Measurements from ENCODE around the gene NAALADL2.

The NAALADL2 gene

GRCh38 chr3:175479800-175480199 is 620.7 kb downstream of the NAALADL2 start:
- in situ Hi-C loops (cut with MboI; ENCODE audit: low pct_unique_long_range_greater_than_20kb, low sequenced_read_pairs, unreplicated experiment): no loop called here
- no peak for DNase-seq (ENCODE audit: low spot score)
- no peak for TF ChIP-seq CTCF (IDR thresholded peaks at IDR 0.05; ENCODE audit: extremely low read depth, insufficient read depth, missing control alignments)

- in situ Hi-C loops (cut with MboI; ENCODE audit: low pct_unique_long_range_greater_than_20kb, low sequenced_read_pairs, unreplicated experiment): no loop called here
- no peak for DNase-seq (ENCODE audit: low spot score)
- no peak for TF ChIP-seq CTCF (IDR thresholded peaks at IDR 0.05; ENCODE audit: extremely low read depth, insufficient read depth, missing control alignments)
These were observed 625.5 kb downstream of the NAALADL2 start for GRCh38 chr3:175484666-175485065.

DNA sequence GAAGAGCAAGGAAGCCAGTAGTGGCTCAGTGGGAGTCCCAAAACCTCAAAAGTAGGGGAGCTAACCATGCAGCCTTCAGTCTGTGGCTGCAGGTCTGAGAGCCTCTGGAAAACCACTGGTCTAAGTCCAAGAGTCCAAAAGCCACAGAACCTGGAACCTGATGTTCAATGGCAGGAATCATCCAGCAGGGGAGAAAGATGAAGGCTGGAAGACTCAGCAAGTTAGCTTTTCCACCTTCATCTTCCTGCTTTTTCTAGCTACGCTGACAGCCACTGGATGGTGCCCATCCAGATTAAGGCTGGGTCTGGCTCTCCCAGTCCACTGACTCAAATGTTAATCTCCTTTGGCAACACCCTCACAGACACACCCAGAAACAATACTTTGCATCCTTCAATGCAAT is 626.3 kb downstream of the NAALADL2 start:
- in situ Hi-C loops (cut with MboI; ENCODE audit: low pct_unique_long_range_greater_than_20kb, low sequenced_read_pairs, unreplicated experiment): no loop called here
- no peak for DNase-seq (ENCODE audit: low spot score)

GRCh38 chr3:175486255-175486654 is 627.1 kb downstream of the NAALADL2 start:
- in situ Hi-C loops (cut with MboI; ENCODE audit: low pct_unique_long_range_greater_than_20kb, low sequenced_read_pairs, unreplicated experiment): no loop called here
- TF ChIP-seq CTCF (IDR thresholded peaks at IDR 0.05; ENCODE audit: extremely low read depth, insufficient read depth, missing control alignments): no peak

More for the DNA sequence above, 626.3 kb downstream of the NAALADL2 start:
- TF ChIP-seq CTCF (IDR thresholded peaks at IDR 0.05; ENCODE audit: extremely low read depth, insufficient read depth, missing control alignments): no peak

DNA sequence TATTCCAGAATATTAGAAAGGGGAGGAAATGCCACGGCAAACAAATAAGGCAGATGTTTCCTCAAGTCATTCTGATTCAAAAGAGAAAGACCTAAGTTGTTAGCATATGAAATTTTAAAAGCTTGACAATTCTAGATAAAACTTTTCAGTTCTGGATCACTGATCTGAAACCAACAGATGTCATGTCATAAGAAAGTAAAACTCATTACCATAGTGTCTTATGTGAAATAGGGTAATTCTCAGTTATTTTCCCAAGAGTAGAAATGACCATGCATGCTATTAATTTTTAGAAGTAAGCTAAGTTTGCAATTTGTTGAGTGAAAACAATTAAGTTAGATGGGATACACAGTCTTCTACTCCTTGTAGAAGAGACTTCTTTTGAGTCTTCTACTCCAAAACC is 630.3 kb downstream of the NAALADL2 start:
- in situ Hi-C loops (cut with MboI; ENCODE audit: low pct_unique_long_range_greater_than_20kb, low sequenced_read_pairs, unreplicated experiment): no loop called here

More at GRCh38 chr3:175486255-175486654, 627.1 kb downstream of the NAALADL2 start:
- DNase-seq (ENCODE audit: low spot score): peak; percentile 7

DNA sequence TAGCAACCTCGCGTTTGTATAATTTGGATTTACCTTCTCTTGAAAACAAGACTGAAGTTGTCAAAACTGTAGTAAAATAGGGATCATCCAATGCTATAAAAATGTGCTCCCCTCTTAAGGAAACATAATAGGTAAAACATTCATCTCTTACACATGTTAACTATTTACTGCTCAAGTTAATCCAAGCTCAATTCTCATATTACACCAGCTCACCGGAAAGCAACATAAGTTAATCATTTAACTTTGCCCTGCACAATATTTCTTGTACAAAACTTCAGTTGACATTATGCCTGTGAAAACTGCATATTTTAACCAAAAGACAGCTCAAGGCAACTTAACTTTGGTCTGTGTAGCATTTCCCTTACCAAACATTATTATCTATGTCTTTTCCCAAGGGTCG is 634.2 kb downstream of the NAALADL2 start:
- TF ChIP-seq CTCF (IDR thresholded peaks at IDR 0.05; ENCODE audit: extremely low read depth, insufficient read depth, missing control alignments): no peak
- in situ Hi-C loops (cut with MboI; ENCODE audit: low pct_unique_long_range_greater_than_20kb, low sequenced_read_pairs, unreplicated experiment): no loop called here
- no peak for DNase-seq (ENCODE audit: low spot score)

More for the DNA sequence above, 630.3 kb downstream of the NAALADL2 start:
- peak; percentile 20 for DNase-seq (ENCODE audit: low spot score)
- no peak for TF ChIP-seq CTCF (IDR thresholded peaks at IDR 0.05; ENCODE audit: extremely low read depth, insufficient read depth, missing control alignments)

GRCh38 chr3:175495331-175495730 is 636.2 kb downstream of the NAALADL2 start:
- in situ Hi-C loops (cut with MboI; ENCODE audit: low pct_unique_long_range_greater_than_20kb, low sequenced_read_pairs, unreplicated experiment): no loop called here
- no peak for TF ChIP-seq CTCF (IDR thresholded peaks at IDR 0.05; ENCODE audit: extremely low read depth, insufficient read depth, missing control alignments)
- peak; percentile 22 for DNase-seq (ENCODE audit: low spot score)

Data from GM13977 (cell line).